H1 (cell line): Measurements from ENCODE around the gene LTB4R. TPM values are rescaled to one million over a fixed set of nuclear protein-coding genes. Genes with fewer than 3 reads are reported as not detected.

ENCODE experiments used
- CTCF ChIA-PET: fragments of 300-600 bp; sonication (Branson Sonifier 250); formaldehyde crosslinking; loops from one replicate; lab custom pipeline; 2021; ENCODE audit not compliant: partially characterized antibody; lab: Charles Lee
- POLR2A ChIA-PET: fragments of 300-600 bp; sonication (Branson Sonifier 250); formaldehyde crosslinking; loops from one replicate; lab custom pipeline; 2021; ENCODE audit warnings: inconsistent platforms; ENCODE audit not compliant: partially characterized antibody; lab: Charles Lee
- DNase-seq, 2 experiments: peaks; one replicate each; pipeline versions ENCODE4 v3.0.0 to v3.0.0-alpha.2; 2010 to 2022; ENCODE audit warnings: low spot score in 2 of 2, low read depth in 1 of 2, mixed read lengths in 1 of 2
- FAIRE-seq: peaks from 2 replicates; lab custom pipeline; 2011; peaks lifted over from hg19 to GRCh38; lab: Jason Lieb, UNC
- H2AFZ ChIP-seq: 2 replicates; pipeline ENCODE4 v1.8.1; 2012; ENCODE audit warnings: low read length, inconsistent platforms
- H2AK5ac ChIP-seq: 2 replicates; pipeline ENCODE4 v1.6.1; 2013; ENCODE audit warnings: low read depth, low read length
- H2BK120ac ChIP-seq: replicated peaks from 2 replicates; pipeline ENCODE3; 2013; ENCODE audit warnings: low read depth, low read length, inconsistent platforms
- H2BK12ac ChIP-seq: 2 replicates; pipeline ENCODE4 v1.6.1; 2013; ENCODE audit warnings: low read depth, low read length
- H2BK15ac ChIP-seq: 2 replicates; pipeline ENCODE4 v1.6.1; 2013; ENCODE audit warnings: low read length
- H2BK20ac ChIP-seq: 2 replicates; pipeline ENCODE4 v1.6.1; 2013; ENCODE audit warnings: low read length
- H2BK5ac ChIP-seq: 2 replicates; pipeline ENCODE4 v1.6.1; 2013; ENCODE audit warnings: low read depth, low read length
- H3K14ac ChIP-seq: 2 replicates; pipeline ENCODE4 v1.6.1; 2013; ENCODE audit warnings: inconsistent platforms; ENCODE audit not compliant: insufficient read length
- H3K18ac ChIP-seq: 2 replicates; pipeline ENCODE4 v1.6.1; 2013; ENCODE audit warnings: low read length; ENCODE audit errors: extremely low read depth
- H3K23ac ChIP-seq: 2 replicates; pipeline ENCODE4 v1.6.1; 2013; ENCODE audit warnings: inconsistent platforms; ENCODE audit not compliant: insufficient read length
- H3K23me2 ChIP-seq: 2 replicates; pipeline ENCODE4 v1.6.1; 2013; ENCODE audit warnings: low read depth, low read length
- H3K27ac ChIP-seq: 2 replicates; pipeline ENCODE4 v1.6.1; 2011; ENCODE audit warnings: low read depth, low read length, inconsistent platforms
- H3K27me3 ChIP-seq, 4 experiments: replicated peaks in 1 of 4; 1 replicate in 1 of 4; 2 replicates in 3 of 4; pipeline versions ENCODE4 v1.6.1 to v1.8.1; 2011 to 2013; ENCODE audit warnings: low read length in 3 of 4, mild to moderate bottlenecking in 3 of 4, inconsistent platforms in 2 of 4, mixed read lengths in 2 of 4, moderate library complexity in 1 of 4; ENCODE audit not compliant: control insufficient read depth in 3 of 4, insufficient read depth in 3 of 4; ENCODE audit errors: extremely low read depth in 1 of 4
- H3K36me3 ChIP-seq, 4 experiments: 2 replicates each; pipeline versions ENCODE4 v1.6.1 to v1.8.1; 2011 to 2013; ENCODE audit warnings: mild to moderate bottlenecking in 4 of 4, low read length in 3 of 4, moderate library complexity in 2 of 4, control low read depth in 1 of 4, inconsistent platforms in 1 of 4; ENCODE audit not compliant: insufficient read depth in 4 of 4, control insufficient read depth in 2 of 4
- H3K4ac ChIP-seq: replicated peaks from 2 replicates; pipeline ENCODE3; 2013; ENCODE audit warnings: low read length, low read depth, mixed read lengths, inconsistent platforms; ENCODE audit not compliant: insufficient read length
- H3K4me1 ChIP-seq, 4 experiments: replicated peaks in 1 of 4; 1 replicate in 1 of 4; 2 replicates in 3 of 4; pipeline versions ENCODE4 v1.6.1 to v1.8.1; 2011 to 2013; ENCODE audit warnings: low read length in 3 of 4, inconsistent platforms in 2 of 4, mixed read lengths in 1 of 4; ENCODE audit not compliant: insufficient read depth in 4 of 4, control insufficient read depth in 3 of 4
- H3K4me2 ChIP-seq, 2 experiments: 2 replicates each; pipeline versions ENCODE4 v1.6.1 to v1.8.1; 2011 to 2013; ENCODE audit warnings: low read depth in 2 of 2, low read length in 2 of 2, control low read depth in 1 of 2, inconsistent platforms in 1 of 2, mild to moderate bottlenecking in 1 of 2; ENCODE audit not compliant: insufficient read depth in 1 of 2
- H3K4me3 ChIP-seq, 4 experiments: fragments of 200-600, 300-600 bp in 1 of 4; sonication (generic), shearing (Covaris generic), sonication (Bioruptor Twin) in 1 of 4; 2 replicates each; pipeline versions ENCODE4 v1.5.1 to v1.8.1; 2011 to 2016; ENCODE audit warnings: low read length in 4 of 4, low read depth in 3 of 4, control low read depth in 2 of 4, inconsistent platforms in 2 of 4, mild to moderate bottlenecking in 2 of 4, mixed read lengths in 1 of 4, moderate library complexity in 1 of 4; ENCODE audit not compliant: insufficient read depth in 2 of 4; ENCODE audit errors: extremely low read depth in 1 of 4
- H3K56ac ChIP-seq: replicated peaks from 2 replicates; pipeline ENCODE3; 2013; ENCODE audit warnings: low read depth, mild to moderate bottlenecking, mixed read lengths, low read length, inconsistent platforms; ENCODE audit not compliant: insufficient read length
- H3K79me1 ChIP-seq: 2 replicates; pipeline ENCODE4 v1.6.1; 2013; ENCODE audit warnings: low read depth, low read length, control low read depth
- H3K79me2 ChIP-seq, 2 experiments: 2 replicates each; pipeline versions ENCODE4 v1.6.1 to v1.8.1; 2012 to 2013; ENCODE audit warnings: low read length in 2 of 2, mild to moderate bottlenecking in 2 of 2, inconsistent platforms in 1 of 2; ENCODE audit not compliant: insufficient read depth in 2 of 2, control insufficient read depth in 1 of 2
- H3K9ac ChIP-seq, 4 experiments: replicated peaks in 1 of 4; 1 replicate in 1 of 4; 2 replicates in 3 of 4; pipeline versions ENCODE4 v1.6.1 to v1.8.1; 2011 to 2013; ENCODE audit warnings: low read depth in 3 of 4, low read length in 3 of 4, control low read depth in 2 of 4, mild to moderate bottlenecking in 2 of 4, moderate library complexity in 2 of 4, inconsistent platforms in 1 of 4; ENCODE audit errors: extremely low read depth in 1 of 4
- H3K9me3 ChIP-seq, 2 experiments: 2 replicates each; pipeline versions ENCODE4 v1.6.1 to v1.8.1; 2012 to 2013; ENCODE audit warnings: mild to moderate bottlenecking in 2 of 2, moderate library complexity in 2 of 2, control low read depth in 1 of 2, inconsistent platforms in 1 of 2, low read depth in 1 of 2, low read length in 1 of 2, mixed read lengths in 1 of 2; ENCODE audit not compliant: insufficient read depth in 2 of 2
- H4K20me1 ChIP-seq, 2 experiments: replicated peaks in 1 of 2; 2 replicates each; pipeline versions ENCODE3 to v1.8.1; 2011 to 2013; ENCODE audit warnings: inconsistent platforms in 2 of 2, low read length in 2 of 2, mild to moderate bottlenecking in 1 of 2; ENCODE audit not compliant: insufficient read depth in 2 of 2, control insufficient read depth in 1 of 2
- H4K5ac ChIP-seq: 2 replicates; pipeline ENCODE4 v1.6.1; 2013; ENCODE audit warnings: low read length, low read depth, mixed read lengths, inconsistent platforms; ENCODE audit not compliant: insufficient read length
- H4K8ac ChIP-seq: 2 replicates; pipeline ENCODE4 v1.8.0; 2013; ENCODE audit warnings: mild to moderate bottlenecking, moderate library complexity, low read length, inconsistent platforms; ENCODE audit not compliant: insufficient read depth; ENCODE audit errors: extremely low read depth
- H4K91ac ChIP-seq: replicated peaks from 2 replicates; pipeline ENCODE3; 2013; ENCODE audit warnings: low read length, mixed read lengths, inconsistent platforms; ENCODE audit not compliant: insufficient read length
- BACH1 ChIP-seq: IDR thresholded peaks from 2 replicates; pipeline ENCODE4 v1.6.1; 2012; ENCODE audit warnings: low read length, improper control_type of control experiment
- CTBP2 ChIP-seq: IDR thresholded peaks from 2 replicates; pipeline ENCODE4 v1.7.0; 2011; ENCODE audit warnings: borderline replicate concordance, mild to moderate bottlenecking, moderate library complexity, mixed read lengths, low read length; ENCODE audit not compliant: insufficient read depth, insufficient read length
- EP300 ChIP-seq, 2 experiments: IDR thresholded peaks; 1 replicate in 1 of 2; 2 replicates in 1 of 2; pipeline ENCODE4 v1.6.1; 2011 to 2012; ENCODE audit warnings: low read depth in 2 of 2, low read length in 2 of 2, mild to moderate bottlenecking in 2 of 2, borderline replicate concordance in 1 of 2, inconsistent platforms in 1 of 2, moderate library complexity in 1 of 2
- SP4 ChIP-seq: IDR thresholded peaks from 2 replicates; pipeline ENCODE4 v1.6.1; 2012; ENCODE audit warnings: low read length, inconsistent platforms
- WGBS, 2 experiments: shearing (Covaris generic) in 1 of 2; methylation state at CpG; one replicate each; pipeline versions ENCODE4 v1.1.6 to v1.1.7; 2013 to 2015; ENCODE audit warnings: low lambda C conversion rate in 2 of 2, mixed read lengths in 2 of 2, inconsistent platforms in 1 of 2, low coverage in 1 of 2, missing lambda C conversion rate in 1 of 2; ENCODE audit not compliant: insufficient replicate concordance in 2 of 2, insufficient coverage in 1 of 2, insufficient read length in 1 of 2; ENCODE audit errors: extremely low coverage in 1 of 2, missing lambda C conversion rate in 1 of 2; 5-methylcytosine and 5-hydroxymethylcytosine counted together
- polyA plus RNA-seq, 7 experiments: library from polyadenylated mRNA; depleted of rRNA in 3 of 7; stranded (reverse) in 5 of 7; unstranded in 2 of 7; fragments of >200 nt in 5 of 7; fragments of 200-250 nt in 2 of 7; gene quantifications; 1 replicate in 5 of 7; 2 replicates in 1 of 7; 4 replicates in 1 of 7; pipeline versions ENCODE4 v1.2.1 to v1.2.3, GENCODE V29; 2011 to 2013; ENCODE audit warnings: missing spikeins in 2 of 7, mixed read lengths in 2 of 7
- total RNA-seq: library from RNA; stranded (reverse); fragmentation: NEBNext Ultra II Directional; extraction: Animal tissue kit (Norgen Biotek cat#: 25700); gene quantifications from 2 replicates; pipeline ENCODE4 v1.2.1, GENCODE V29; 2021

Gene LTB4R
- total and polyA plus RNA-seq, 2 of the 8 experiments (the other 6 are each of a cell fraction or from before 2014, with no cell fraction given), result 4.1 to 6.7 TPM

DNA sequence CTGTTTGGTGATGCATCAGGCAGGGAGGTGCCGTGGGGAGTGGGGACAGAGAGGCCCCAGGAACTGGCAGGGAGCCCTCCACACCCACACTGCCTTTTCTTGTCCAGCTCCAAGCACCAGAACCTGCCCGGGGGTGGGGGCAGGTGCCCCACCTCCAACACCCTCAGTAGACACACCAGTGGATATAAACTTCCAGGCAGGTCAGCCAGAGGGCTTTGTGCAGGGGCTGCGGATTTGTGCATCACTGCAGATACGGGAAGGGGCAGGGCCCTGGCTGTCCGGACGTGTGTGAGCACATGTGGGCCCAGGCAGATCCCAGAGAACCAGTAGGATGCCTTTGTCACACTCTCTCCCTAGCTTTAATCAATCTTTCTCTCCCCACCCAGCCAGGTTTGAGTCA lies 47.0 kb upstream of the LTB4R start:
- CTCF ChIA-PET, result interaction anchor here (0.9 to 6.2 kb wide), 5 partner anchors 8 to 33 kb away, joined by 3 to 30 read pairs (median 9); partner anchors contain the start of gene TINF2
- no peaks in the 10 kb centered on the region for H3K79me1 ChIP-seq
- H3K79me2 ChIP-seq, result no peaks in the 10 kb centered on the region
- DNase-seq, result no peak
- no peak overlapping the region for H3K18ac ChIP-seq
- FAIRE-seq, result no peak
- no peak overlapping the region for H3K9ac ChIP-seq
- no peak overlapping the region for H3K4ac ChIP-seq
- WGBS, 2 experiments, result 88% methylated on average over 6 of the region's 6 CpGs; no CpG with 5 or more reads in 1 of the 2 experiments
- H2AFZ ChIP-seq, result no peak overlapping the region
- no peak overlapping the region for H2BK120ac ChIP-seq
- H2BK12ac ChIP-seq, result no peak overlapping the region
- no peak overlapping the region for H3K14ac ChIP-seq
- H3K23me2 ChIP-seq, result 0 out of 2 replicates have a peak, but pooled peaks cover 1% of the 10 kb centered on the region
- H3K27ac ChIP-seq, result no peak overlapping the region
- peak overlapping the region; percentile 21; the same call in 1 of the 2 replicates for H4K8ac ChIP-seq
- H2AK5ac ChIP-seq, result no peak overlapping the region
- H2BK5ac ChIP-seq, result no peak overlapping the region
- H3K4me2 ChIP-seq, result no peak overlapping the region
- POLR2A ChIA-PET, result interaction anchor here (1.2 to 2.4 kb wide), 4 partner anchors 12 to 43 kb away, joined by 4 to 7 read pairs (median 5); partner anchors contain the start of genes CIDEB and TINF2
- no peak overlapping the region for H3K23ac ChIP-seq
- H3K9me3 ChIP-seq, result no peaks in the 10 kb centered on the region
- no peak overlapping the region for H3K4me3 ChIP-seq
- no peak overlapping the region for H3K56ac ChIP-seq
- no peak overlapping the region for H2BK20ac ChIP-seq
- H4K5ac ChIP-seq, result no peak overlapping the region
- no peaks in the 10 kb centered on the region for H3K27me3 ChIP-seq
- peaks cover 0 to 2% of the 10 kb centered on the region in 2 experiments for H4K20me1 ChIP-seq
- H3K36me3 ChIP-seq, result no peaks in the 10 kb centered on the region; a peak in 3 of 8 replicates
- no peak overlapping the region for H2BK15ac ChIP-seq
- H4K91ac ChIP-seq, result no peak overlapping the region
- TF ChIP-seq EP300 (IDR thresholded peaks at IDR 0.05; ENCODE audit: borderline replicate concordance in 1 of 2, low read depth in 2 of 2, low read length in 2 of 2) (no peak), CTBP2 (no peak), SP4 (no peak), BACH1 (no peak)
- peaks cover 0 to 2% (median 0%) of the 10 kb centered on the region in 4 experiments; a peak in 1 of 7 replicates for H3K4me1 ChIP-seq
